GM18507 (cell line): ENCODE data around the gene PITRM1.

ENCODE experiments used
- DNase-seq: peaks from one replicate; pipeline ENCODE4 v3.0.0; 2011; ENCODE audit warnings: low read depth; ENCODE audit not compliant: insufficient read length; ENCODE audit errors: extremely low spot score
- FAIRE-seq: peaks from 2 replicates; lab custom pipeline; 2011; peaks lifted over from hg19 to GRCh38; lab: Jason Lieb, UNC

Gene PITRM1

DNA sequence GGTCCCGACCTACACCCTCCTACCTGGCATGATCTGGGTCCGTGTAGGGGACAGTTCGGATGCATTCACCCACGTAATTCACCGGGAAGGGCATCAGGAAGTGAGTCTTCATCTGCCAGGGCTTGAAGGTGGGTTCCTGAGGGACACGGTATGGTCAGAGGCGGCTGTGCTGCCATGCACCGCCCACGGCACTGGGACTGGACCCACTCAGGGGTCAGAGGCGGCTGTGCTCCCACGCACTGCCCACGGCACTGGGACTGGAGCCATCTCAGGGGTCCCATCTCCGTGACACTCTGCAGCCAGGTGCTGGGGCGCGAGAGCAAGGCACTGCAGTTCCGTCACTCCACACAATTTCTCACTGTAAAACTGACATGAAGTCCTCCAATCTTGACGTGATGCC lies 29.2 kb downstream of the PITRM1 start:
- FAIRE-seq = no peak
- no peak for DNase-seq

DNA sequence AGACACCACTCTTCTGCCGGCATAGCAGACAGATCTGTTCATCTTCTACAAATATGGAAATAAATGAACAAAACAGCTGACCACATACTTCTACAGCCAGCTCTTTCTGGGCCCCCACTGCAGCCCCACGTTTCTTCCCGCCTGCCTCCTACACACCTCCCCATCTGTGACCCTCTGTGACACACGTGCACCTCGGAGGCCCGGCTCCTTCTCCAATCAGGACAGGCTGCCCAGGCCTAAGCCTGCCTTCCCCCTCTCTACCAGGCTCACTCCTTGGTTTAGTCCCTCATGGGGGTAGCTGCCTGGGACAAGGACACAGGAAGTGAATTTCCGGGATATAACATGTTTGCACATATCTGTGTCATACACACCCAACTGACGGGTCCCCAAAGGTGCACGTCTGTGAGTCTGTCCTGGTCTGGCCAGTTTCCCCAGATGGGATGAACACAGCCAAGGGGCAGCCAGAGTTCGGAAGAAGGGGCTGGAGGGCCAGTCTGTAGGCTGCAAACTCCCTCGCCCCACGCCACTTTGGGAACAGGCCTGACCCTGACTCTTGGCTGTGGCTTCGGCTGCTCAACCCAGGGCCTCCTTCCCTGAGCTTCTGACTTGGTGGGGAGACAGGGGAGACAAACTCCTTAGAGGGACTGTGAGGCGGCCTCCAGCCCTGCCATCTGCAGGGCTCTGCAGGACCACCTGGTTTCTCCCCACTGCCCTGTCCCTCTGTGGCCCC lies 30.3 kb downstream of the PITRM1 start:
- FAIRE-seq = no peak
- DNase-seq = no peak

- DNase-seq (no peak), FAIRE-seq (no peak)
Measured at GRCh38 chr10:3141351-3142005, 31.1 kb downstream of the PITRM1 start.

DNA sequence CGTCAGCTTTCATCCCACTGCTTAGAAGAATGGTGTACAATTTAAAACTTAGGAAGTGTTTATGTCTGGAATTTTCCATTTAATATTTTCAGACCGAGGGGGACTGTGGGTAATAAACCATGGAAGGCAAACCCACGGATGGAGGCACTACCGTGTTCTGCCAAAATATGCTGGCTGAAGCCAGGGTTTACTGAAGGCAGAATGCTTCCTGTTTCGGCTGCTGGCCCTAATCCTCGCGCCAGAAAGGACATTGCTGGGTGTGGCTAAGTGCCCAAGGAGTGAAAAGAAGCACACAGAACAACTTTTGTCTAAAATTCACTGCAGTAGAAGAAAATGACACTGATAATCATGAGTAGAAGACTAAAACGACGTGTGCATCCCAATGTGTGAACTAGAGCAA lies 32.3 kb downstream of the PITRM1 start:
- no peak for DNase-seq
- FAIRE-seq = no peak

DNA sequence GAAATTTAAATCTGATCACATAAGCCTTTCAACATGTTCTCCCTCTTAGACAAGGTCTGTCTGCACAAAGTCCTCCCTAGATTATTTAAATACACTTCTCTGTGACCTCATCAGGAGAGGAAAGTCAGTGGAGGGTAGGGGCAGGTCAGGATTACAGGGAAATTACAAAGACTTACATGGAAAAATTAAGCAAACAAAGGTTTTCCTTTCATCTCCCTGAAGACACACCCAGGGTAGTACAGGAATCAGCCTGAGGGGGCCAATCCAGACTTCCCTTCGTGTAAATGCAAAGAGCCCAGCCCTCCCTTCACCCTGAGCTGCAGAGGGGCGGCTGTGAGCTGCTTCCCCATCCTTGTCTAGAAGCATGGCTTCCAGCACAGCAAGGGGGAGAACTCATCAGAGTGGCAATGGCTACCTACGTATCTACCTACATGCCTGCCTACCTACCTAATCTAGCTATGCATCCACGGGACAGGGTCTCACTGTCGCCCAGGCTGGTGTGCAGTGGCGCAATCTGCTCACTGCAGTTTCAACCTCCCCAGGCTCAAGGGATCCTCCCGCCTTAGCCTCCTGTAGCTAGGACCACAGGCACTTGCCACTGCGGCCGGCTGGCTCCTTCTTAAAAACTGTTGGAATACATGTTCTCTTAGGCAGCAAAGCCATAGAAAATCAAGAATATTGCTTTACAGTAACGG lies 33.2 kb downstream of the PITRM1 start:
- no peak for DNase-seq
- FAIRE-seq = no peak

DNA sequence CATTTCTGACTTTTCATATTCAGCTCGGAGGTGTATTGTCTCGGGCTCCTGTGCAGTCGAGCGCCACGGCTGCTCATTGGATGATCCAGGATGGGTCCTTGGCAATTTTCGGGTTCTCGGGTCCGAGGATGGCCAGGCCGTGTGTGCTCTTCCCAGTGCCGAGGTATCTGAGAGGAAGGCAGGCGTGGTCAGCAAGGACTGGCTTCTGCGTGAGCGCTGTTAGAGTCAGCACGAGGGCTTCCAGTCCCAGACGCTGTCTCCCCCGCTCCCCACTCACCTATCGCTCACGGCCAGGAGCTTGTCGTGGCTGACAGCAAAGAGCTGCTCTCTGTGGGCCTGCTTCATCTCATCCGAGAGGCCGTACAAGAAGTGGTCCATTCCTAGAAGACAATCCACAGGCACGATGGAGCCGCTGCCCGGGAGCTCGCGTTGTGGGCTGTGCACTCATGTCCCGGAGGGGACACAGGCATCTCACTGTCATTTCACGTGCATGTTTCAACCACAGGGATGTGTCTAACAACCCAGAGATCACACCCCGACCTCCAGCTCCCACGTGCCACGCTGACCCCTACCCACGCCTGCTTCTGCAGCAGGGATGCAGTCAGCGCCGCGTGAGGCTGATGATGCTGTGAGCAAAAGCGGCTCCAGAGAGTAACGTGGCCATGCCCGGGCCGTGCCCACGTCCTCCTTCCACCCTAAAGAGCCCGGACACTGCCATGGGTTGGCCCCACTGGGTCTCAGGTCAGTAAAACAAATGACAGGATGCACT lies 34.4 kb downstream of the PITRM1 start:
- FAIRE-seq (no peak), DNase-seq (no peak)

DNA sequence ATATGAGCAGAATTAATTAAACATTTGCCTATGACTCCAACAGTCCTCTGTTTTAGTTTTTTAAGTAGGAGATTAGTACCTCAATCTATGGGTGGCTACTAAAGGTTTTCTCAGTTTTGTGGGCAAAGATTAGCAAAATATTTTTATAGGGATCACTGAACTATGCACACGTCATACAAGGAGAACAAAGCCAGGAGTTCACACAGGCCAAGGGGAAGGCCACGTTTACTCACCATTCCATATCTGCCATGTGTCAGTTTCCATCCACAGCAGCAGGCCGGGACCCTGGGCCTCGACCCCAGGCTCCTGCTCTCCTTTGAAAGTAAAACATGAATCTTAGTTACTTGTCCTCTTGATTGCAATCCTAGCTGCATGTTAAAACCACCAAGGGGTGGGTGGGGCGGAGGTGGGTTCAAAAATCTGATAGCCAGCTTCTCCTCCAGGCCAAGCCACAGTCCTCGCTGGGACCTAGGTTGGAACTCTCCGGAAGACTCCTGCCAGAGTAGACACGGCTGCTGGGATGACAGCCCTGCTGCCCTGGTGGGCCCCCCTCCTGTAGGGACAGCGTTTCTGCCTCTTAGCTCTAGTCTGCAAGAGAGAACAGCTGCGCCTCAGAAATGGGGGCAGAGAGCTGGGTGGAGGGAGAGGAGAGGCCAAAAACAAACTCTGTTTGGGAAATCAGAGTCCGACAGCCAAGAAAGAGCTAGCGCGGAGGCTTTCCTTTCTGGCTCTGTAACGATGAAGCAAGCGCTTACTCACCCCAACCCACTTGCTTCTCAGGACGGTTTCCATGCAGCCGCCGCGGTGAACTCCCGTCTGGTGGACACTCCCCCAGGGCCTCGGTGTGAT lies 35.6 kb downstream of the PITRM1 start:
- no peak for FAIRE-seq
- DNase-seq = no peak

DNA sequence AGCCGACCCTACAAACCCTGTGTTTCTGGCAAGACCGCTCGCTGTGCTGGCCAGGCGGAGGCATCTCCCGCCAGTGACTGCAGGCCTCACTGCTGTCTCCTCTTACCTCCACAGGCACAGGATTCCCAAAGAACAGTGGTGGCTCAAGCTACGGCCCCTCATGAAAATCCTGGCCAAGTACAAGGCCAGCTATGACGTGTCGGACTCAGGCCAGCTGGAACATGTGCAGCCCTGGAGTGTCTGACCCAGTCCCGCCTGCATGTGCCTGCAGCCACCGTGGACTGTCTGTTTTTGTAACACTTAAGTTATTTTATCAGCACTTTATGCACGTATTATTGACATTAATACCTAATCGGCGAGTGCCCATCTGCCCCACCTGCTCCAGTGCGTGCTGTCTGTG lies 36.2 kb downstream of the PITRM1 start:
- no peak for DNase-seq
- FAIRE-seq = no peak

GRCh38 chr10:3135006-3135405 lies 37.6 kb downstream of the PITRM1 start:
- DNase-seq (no peak), FAIRE-seq (no peak)

- no peak for FAIRE-seq
- DNase-seq = no peak
Measured at GRCh38 chr10:3133948-3134347, 38.6 kb downstream of the PITRM1 start.

DNA sequence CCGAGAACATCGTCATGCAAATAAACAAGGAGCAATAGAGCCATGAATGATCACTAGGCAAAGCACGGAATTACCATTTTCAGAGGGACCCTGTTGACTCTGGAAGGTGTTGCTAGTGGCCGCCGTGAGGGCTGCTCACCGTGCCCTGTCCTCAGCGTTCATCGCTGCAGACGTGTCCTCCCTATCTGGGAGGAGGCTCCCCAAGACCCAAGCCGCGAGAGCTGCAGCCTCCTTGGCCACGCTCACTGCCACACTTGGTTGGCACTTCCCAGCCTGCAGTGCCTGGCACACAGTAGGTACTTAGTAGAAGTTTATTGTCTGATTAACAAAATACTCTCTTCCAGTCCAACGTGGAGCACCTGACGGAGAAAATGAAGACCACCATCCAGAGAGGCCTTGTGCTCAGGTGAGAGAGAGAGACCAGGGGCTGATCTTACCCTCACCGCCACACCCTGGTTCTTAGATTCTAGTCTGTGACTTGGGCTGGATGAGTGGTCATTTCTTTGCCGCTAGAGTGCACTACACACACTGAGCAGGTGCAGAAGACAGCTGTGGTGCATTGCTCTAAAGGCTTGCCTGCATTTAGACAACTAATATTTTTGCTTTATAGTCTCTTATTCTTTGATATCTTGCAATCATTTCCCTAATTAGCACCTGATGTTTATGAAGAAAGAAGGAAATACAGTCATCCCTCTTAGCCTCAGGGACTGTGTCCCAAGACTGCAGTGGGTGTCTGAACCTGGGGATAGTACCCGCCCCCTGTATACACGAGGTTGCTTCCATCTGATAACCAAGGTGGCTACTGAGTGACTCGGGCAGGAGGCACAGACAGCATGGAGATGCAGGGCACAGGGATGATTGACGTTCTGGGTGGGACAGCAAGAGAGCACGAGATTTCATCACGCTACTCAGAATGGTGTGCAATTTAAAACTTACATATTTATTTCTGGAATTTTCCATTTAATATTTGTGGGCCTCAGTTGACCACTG lies 40.3 kb downstream of the PITRM1 start:
- FAIRE-seq (no peak), DNase-seq (no peak)

GRCh38 chr10:3131098-3131497 lies 41.5 kb downstream of the PITRM1 start:
- DNase-seq (no peak), FAIRE-seq (no peak)

DNA sequence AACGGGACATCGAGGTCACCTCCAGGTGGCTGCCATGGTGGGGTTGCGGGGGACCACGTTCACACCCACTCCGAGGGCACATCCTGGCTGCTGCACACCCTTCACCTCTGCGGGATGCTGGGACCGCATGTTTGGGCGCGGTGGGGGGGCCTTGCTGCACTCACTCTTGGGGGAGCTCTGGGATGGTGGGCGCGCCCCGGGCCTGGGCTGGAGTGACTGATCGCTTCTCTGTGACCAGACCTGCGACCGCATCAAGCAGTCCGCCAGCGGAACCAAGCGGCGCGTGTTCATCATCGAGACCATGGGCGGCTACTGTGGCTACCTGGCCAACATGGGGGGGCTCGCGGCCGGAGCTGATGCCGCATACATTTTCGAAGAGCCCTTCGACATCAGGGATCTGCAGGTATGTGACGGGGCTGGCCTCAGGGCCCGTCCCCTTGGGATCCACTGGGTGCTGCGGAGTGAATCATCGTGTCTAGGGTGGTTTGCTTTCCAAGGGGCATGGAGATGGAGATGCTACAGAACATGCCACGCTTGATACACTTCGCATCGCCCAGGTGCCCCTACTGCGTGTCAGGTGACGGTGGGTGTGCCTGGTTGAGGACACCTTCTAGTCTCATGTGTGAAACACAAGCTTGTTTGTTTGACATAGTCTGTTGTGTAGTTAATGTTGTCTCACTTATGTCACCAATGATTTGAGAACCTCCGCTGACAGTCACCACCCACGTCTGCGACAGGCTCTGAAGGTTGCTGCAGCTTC lies 42.8 kb downstream of the PITRM1 start:
- FAIRE-seq (no peak), DNase-seq (no peak)

- FAIRE-seq = no peak
- no peak for DNase-seq
Measured at GRCh38 chr10:3128379-3129130, 44.0 kb downstream of the PITRM1 start.

GRCh38 chr10:3127921-3128320 lies 44.7 kb downstream of the PITRM1 start:
- DNase-seq (no peak), FAIRE-seq (no peak)

DNA sequence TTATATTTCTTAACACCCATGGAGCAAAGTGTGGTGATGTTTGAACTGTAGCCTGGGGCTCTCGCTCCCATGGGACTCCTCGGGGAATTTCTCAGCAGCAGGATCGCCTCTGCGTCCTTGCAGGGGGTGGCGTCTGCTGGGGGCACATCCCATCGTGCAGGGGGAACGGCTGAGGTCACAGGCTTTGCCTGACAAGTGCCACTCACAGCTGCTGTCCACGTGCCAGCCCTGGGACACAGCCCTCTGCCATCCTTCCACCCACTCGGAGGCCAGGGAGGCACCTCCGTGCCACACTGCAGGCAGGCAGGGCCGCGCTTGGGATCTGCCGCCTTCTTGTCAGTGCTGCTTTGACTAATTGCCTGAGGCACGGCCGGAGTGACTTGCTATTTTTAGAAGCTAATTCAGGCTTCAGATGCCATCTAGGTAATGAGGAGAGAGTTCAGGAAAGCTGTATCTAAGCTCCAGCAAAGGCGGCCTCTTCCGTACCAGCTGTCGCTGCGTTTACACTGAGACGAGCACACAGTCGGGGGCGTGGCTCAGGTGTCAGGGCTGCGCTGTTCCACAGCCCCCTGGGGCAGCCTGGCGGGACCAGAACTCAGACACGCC lies 45.7 kb downstream of the PITRM1 start:
- FAIRE-seq (no peak), DNase-seq (no peak)
